Stomach (tissue), 9 donors: Measurements from ENCODE around the gene TMEM198. TPM values are rescaled to one million over a fixed set of nuclear protein-coding genes. Genes with fewer than 3 reads are reported as not detected.

Experiments
- DNase-seq, 2 donors: peaks; one replicate each; pipeline versions ENCODE4 v3.0.0 to v3.0.0-alpha.2; 2013 to 2019
- H3K27ac ChIP-seq, 5 donors: fragments of 200-600 bp in 4 of 5; sonication (generic) in 4 of 5; one replicate each; pipeline ENCODE4 v1.5.1; 2013 to 2019; ENCODE audit warnings: mild to moderate bottlenecking in 1 of 5, moderate library complexity in 1 of 5
- H3K27me3 ChIP-seq, 3 donors: fragments of 200-600 bp; sonication (generic); one replicate each; pipeline ENCODE4 v1.5.1; 2017 to 2019; ENCODE audit warnings: mixed run types in 1 of 3
- H3K36me3 ChIP-seq, 4 donors: fragments of 200-600 bp; sonication (generic); 1 replicate in 3 of 4; 2 replicates in 1 of 4; pipeline ENCODE4 v1.5.1; 2016 to 2019
- H3K4me1 ChIP-seq, 4 donors: fragments of 200-600 bp; sonication (generic); one replicate each; pipeline ENCODE4 v1.5.1; 2016 to 2019
- H3K4me3 ChIP-seq, 4 donors: fragments of 200-600 bp; sonication (generic) in 3 of 4; one replicate each; pipeline ENCODE4 v1.5.1; 2016 to 2019; ENCODE audit warnings: mild to moderate bottlenecking in 1 of 4
- H3K9me3 ChIP-seq, 4 donors: fragments of 200-600 bp; sonication (generic); one replicate each; pipeline ENCODE4 v1.5.1; 2016 to 2019
- CTCF ChIP-seq, 7 experiments: fragments of 450-650 bp in 4 of 7; fragments of 200-600 bp in 3 of 7; sonication (generic) in 3 of 7; IDR thresholded peaks; one replicate each; pipeline ENCODE4 v1.5.1; 2016 to 2019; ENCODE audit warnings: antibody characterized with exemption in 7 of 7, control low read depth in 2 of 7, mild to moderate bottlenecking in 1 of 7
- EP300 ChIP-seq: sonication (generic); formaldehyde crosslinking; IDR thresholded peaks from one replicate; pipeline ENCODE4 v1.6.1; 2017; ENCODE audit warnings: antibody characterized with exemption
- POLR2A ChIP-seq, 4 donors: fragments of 450-650 bp; IDR thresholded peaks; one replicate each; pipeline ENCODE4 v1.6.1; 2016; ENCODE audit warnings: antibody characterized with exemption in 4 of 4, control low read depth in 2 of 4, mild to moderate bottlenecking in 1 of 4, moderate library complexity in 1 of 4
- POLR2AphosphoS5 ChIP-seq, 3 donors: sonication (generic); formaldehyde crosslinking; IDR thresholded peaks; one replicate each; pipeline ENCODE4 v1.6.1; 2016; ENCODE audit warnings: antibody characterized with exemption in 3 of 3
- WGBS, 5 donors: extraction: QIAGEN DNeasy Blood & Tissue Kit in 3 of 5; methylation state at CpG; one replicate each; pipeline versions ENCODE4 v1.1.5 to v1.1.7; 2013 to 2018; 5-methylcytosine and 5-hydroxymethylcytosine counted together
- intact Hi-C: fragments of 100-400 bp; cut with DNase I; formaldehyde crosslinking; loops from one replicate; pipeline ENCODE4 v1.15.1; 2023; ENCODE audit warnings: low total_unique reads
- polyA plus RNA-seq, 3 donors: library from polyadenylated mRNA; stranded (reverse); fragments of 200-250 nt; gene quantifications; one replicate each; pipeline ENCODE4 v1.2.3, GENCODE V29; 2013
- total RNA-seq, 5 donors: library from RNA; depleted of rRNA; stranded (reverse); fragments of >200 nt; gene quantifications; one replicate each; pipeline versions ENCODE4 v1.1.0 to v1.2.3, GENCODE V29; 2014 to 2016
- donor health status: healthy with polysubstance abuse.
- donor health status: Bipolar disorder and iron deficiency.
- donor health status: healthy.

TMEM198 gene
- total and polyA plus RNA-seq, 8 donors = 0.92 to 7.5 (median 2.4) TPM; not detected in 2

GRCh38 chr2:219517954-219518778 lies 25.7 kb upstream of the TMEM198 start:
- TF ChIP-seq POLR2A (IDR thresholded peaks at IDR 0.05) = no peak
- no peak for TF ChIP-seq POLR2AphosphoS5 (IDR thresholded peaks at IDR 0.05)
- no peak for TF ChIP-seq CTCF (IDR thresholded peaks at IDR 0.05)
- no peak for TF ChIP-seq EP300

GRCh38 chr2:219519526-219519916 lies 24.3 kb upstream of the TMEM198 start:
- H3K9me3 ChIP-seq = no peaks in the 10 kb centered on the region
- peaks cover 14 to 26% (median 24%) of the 10 kb centered on the region in 4 donors for H3K4me1 ChIP-seq
- H3K36me3 ChIP-seq = no peaks in the 10 kb centered on the region
- no peak for TF ChIP-seq POLR2AphosphoS5 (IDR thresholded peaks at IDR 0.05)
- H3K4me3 ChIP-seq = no peak overlapping the region
- H3K27me3 ChIP-seq = peaks cover 0 to 94% (median 77%) of the 10 kb centered on the region in 3 donors
- 83 to 88% (median 86%) methylated on average over 9 of the region's 9 CpGs for WGBS, 5 donors
- no peak for DNase-seq
- intact Hi-C loops = no loop called here
- no peak overlapping the region for H3K27ac ChIP-seq

More at GRCh38 chr2:219517954-219518778, 25.7 kb upstream of the TMEM198 start:
- Histone ChIP-seq H3K27ac (no peak overlapping the region), H3K36me3 (no peaks in the 10 kb centered on the region), H3K9me3 (no peaks in the 10 kb centered on the region), H3K4me3 (no peak overlapping the region), H3K4me1 (peaks cover 13 to 32% (median 30%) of the 10 kb centered on the region in 4 donors), H3K27me3 (peaks cover 0 to 94% (median 78%) of the 10 kb centered on the region in 3 donors)
- no peak for DNase-seq
- intact Hi-C loops = no loop called here
- 53 to 61% (median 55%) methylated on average over 10 of the region's 10 CpGs for WGBS, 5 donors

GRCh38 chr2:219520079-219520478 lies 23.7 kb upstream of the TMEM198 start:
- no peaks in the 10 kb centered on the region for H3K36me3 ChIP-seq
- no peak for DNase-seq
- H3K9me3 ChIP-seq = no peaks in the 10 kb centered on the region
- H3K27ac ChIP-seq = no peak overlapping the region
- no peak overlapping the region for H3K4me3 ChIP-seq
- intact Hi-C loops = no loop called here
- peaks cover 0 to 94% (median 72%) of the 10 kb centered on the region in 3 donors for H3K27me3 ChIP-seq
- TF ChIP-seq POLR2A (IDR thresholded peaks at IDR 0.05) = no peak
- no peak for TF ChIP-seq POLR2AphosphoS5 (IDR thresholded peaks at IDR 0.05)
- TF ChIP-seq CTCF (IDR thresholded peaks at IDR 0.05) = no peak
- no peak for TF ChIP-seq EP300
- peaks cover 14 to 25% (median 22%) of the 10 kb centered on the region in 4 donors for H3K4me1 ChIP-seq
- WGBS, 5 donors = 47 to 65% (median 54%) methylated on average over 8 of the region's 8 CpGs

- Histone ChIP-seq H3K9me3 (no peaks in the 10 kb centered on the region), H3K27me3 (peaks cover 0 to 94% (median 70%) of the 10 kb centered on the region in 3 donors), H3K4me3 (no peak overlapping the region), H3K27ac (peak overlapping the region in 3 of 5 donors; percentile 22 to 69 (median 58)), H3K4me1 (peaks cover 14 to 25% (median 22%) of the 10 kb centered on the region in 4 donors), H3K36me3 (no peaks in the 10 kb centered on the region)
- WGBS, 5 donors = 10 to 15% (median 10%) methylated on average over 11 to 14 of the region's 14 CpGs
- DNase-seq = peak in 1 of 2 donors; percentile 81
- intact Hi-C loops = no loop called here
- TF ChIP-seq EP300 = no peak
- TF ChIP-seq POLR2AphosphoS5 (IDR thresholded peaks at IDR 0.05) = no peak
- TF ChIP-seq CTCF (IDR thresholded peaks at IDR 0.05) = peak in 5 of 7 experiments; percentile 20 to 51 (median 39)
- no peak for TF ChIP-seq POLR2A (IDR thresholded peaks at IDR 0.05)
Measured at GRCh38 chr2:219521066-219521880, 22.6 kb upstream of the TMEM198 start.
